Breast epithelium (tissue), 3 donors: Measurements from ENCODE around the gene CPNE5.

Experiments
- POLR2A ChIP-seq: fragments of 450-650 bp; IDR thresholded peaks from one replicate; pipeline ENCODE4 v1.6.1; 2016; ENCODE audit warnings: antibody characterized with exemption, mild to moderate bottlenecking, moderate library complexity
- POLR2AphosphoS5 ChIP-seq, 3 donors: sonication (generic); formaldehyde crosslinking; IDR thresholded peaks; one replicate each; pipeline ENCODE4 v1.6.1; 2017; ENCODE audit warnings: antibody characterized with exemption in 3 of 3
- TF ChIP-seq, protein P1 (sequence below), 3 donors: fragments of 450-650 bp; IDR thresholded peaks; one replicate each; pipeline ENCODE4 v1.5.1; 2016 to 2017; ENCODE audit warnings: antibody characterized with exemption in 3 of 3, mild to moderate bottlenecking in 3 of 3, moderate library complexity in 3 of 3

DNA sequence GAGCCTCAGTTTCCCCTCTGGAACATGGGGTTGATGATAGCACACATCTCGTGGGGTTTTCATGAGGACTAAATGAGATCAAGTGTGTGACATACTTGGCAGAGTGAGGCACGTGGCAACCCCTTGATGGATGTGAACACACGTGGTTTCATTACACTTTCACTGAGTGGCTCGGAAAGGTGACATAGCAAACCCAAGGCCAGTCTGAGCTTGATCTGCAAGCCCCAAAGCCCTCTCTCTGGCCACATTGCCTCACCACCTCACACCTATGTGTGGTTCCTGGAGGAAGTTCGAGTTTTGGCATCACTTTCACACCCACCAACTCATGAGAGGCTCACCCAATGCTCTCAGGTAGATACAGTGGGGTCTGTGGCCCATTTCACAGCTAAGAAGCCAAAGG is 60.0 kb downstream of the CPNE5 start:
- TF ChIP-seq, protein P1, sequence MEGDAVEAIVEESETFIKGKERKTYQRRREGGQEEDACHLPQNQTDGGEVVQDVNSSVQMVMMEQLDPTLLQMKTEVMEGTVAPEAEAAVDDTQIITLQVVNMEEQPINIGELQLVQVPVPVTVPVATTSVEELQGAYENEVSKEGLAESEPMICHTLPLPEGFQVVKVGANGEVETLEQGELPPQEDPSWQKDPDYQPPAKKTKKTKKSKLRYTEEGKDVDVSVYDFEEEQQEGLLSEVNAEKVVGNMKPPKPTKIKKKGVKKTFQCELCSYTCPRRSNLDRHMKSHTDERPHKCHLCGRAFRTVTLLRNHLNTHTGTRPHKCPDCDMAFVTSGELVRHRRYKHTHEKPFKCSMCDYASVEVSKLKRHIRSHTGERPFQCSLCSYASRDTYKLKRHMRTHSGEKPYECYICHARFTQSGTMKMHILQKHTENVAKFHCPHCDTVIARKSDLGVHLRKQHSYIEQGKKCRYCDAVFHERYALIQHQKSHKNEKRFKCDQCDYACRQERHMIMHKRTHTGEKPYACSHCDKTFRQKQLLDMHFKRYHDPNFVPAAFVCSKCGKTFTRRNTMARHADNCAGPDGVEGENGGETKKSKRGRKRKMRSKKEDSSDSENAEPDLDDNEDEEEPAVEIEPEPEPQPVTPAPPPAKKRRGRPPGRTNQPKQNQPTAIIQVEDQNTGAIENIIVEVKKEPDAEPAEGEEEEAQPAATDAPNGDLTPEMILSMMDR (IDR thresholded peaks at IDR 0.05): no peak
- TF ChIP-seq POLR2AphosphoS5 (IDR thresholded peaks at IDR 0.05) (no peak), POLR2A (no peak)
